ENCODE measurements around the gene REP15. TPM values are rescaled to one million over a fixed set of nuclear protein-coding genes. Genes with fewer than 3 reads are reported as not detected.

REP15 gene
- total and polyA plus RNA-seq, 2 of the 8 experiments (the other 6 are each of a cell fraction or from before 2014, with no cell fraction given), result 0.06 to 0.73 TPM

DNA sequence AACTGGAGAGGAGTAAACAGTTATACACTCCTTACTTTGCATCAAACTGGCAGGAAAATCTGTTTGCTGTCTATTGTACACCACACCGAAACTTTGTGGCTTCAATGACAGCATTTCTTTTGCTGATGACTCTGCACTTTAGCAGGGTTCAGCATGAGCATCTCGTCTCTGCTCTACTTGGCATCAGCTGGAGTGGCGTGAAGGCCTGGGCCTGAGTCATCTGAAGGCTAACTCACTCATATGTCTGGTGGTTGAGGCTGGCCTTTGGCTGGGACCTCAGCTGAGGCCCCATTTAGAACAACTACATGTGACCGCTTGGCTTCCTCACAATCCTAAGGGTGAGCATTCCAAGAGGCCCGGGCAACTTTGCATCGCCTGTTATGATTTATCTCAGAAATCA, 28.7 kb upstream of the REP15 start:
- H3K56ac ChIP-seq (replicated peaks; ENCODE audit: insufficient read length, low read depth, low read length), result no peak overlapping the region
- no peak overlapping the region for H2BK12ac ChIP-seq (ENCODE audit: low read depth, low read length)
- H3K36me3 ChIP-seq (ENCODE audit: control insufficient read depth in 2 of 4, insufficient read depth in 4 of 4, low read length in 3 of 4), result peaks cover 0 to 6% (median 1%) of the 10 kb centered on the region in 4 experiments; a peak in 1 of 8 replicates
- no peak overlapping the region for H4K5ac ChIP-seq (ENCODE audit: insufficient read length, low read depth, low read length)
- H2AK5ac ChIP-seq (ENCODE audit: low read depth, low read length), result no peak overlapping the region
- H2BK20ac ChIP-seq (ENCODE audit: low read length), result no peak overlapping the region
- H3K14ac ChIP-seq (ENCODE audit: insufficient read length), result no peak overlapping the region
- no peaks in the 10 kb centered on the region for H3K9me3 ChIP-seq (ENCODE audit: insufficient read depth in 2 of 2, low read depth in 1 of 2, low read length in 1 of 2)
- no peak overlapping the region for H3K4me3 ChIP-seq (ENCODE audit: extremely low read depth in 1 of 4, insufficient read depth in 2 of 4, low read depth in 3 of 4, low read length in 4 of 4)
- ChIA-PET CTCF (ENCODE audit: partially characterized antibody) (no interaction called here), POLR2A (ENCODE audit: partially characterized antibody) (no interaction called here)
- no peak overlapping the region for H3K9ac ChIP-seq (replicated peaks in 1 of 4; ENCODE audit: extremely low read depth in 1 of 4, low read depth in 3 of 4, low read length in 3 of 4)
- no peak overlapping the region for H3K4me2 ChIP-seq (ENCODE audit: insufficient read depth in 1 of 2, low read depth in 2 of 2, low read length in 2 of 2)
- DNase-seq (ENCODE audit: low read depth in 1 of 2, low spot score in 2 of 2) (no peak), FAIRE-seq (no peak)
- H4K91ac ChIP-seq (replicated peaks; ENCODE audit: insufficient read length, low read length), result no peak overlapping the region
- H3K23me2 ChIP-seq (ENCODE audit: low read depth, low read length), result no peaks in the 10 kb centered on the region; the same call in 1 of the 2 replicates
- 91% methylated on average over 6 of the region's 6 CpGs; no CpG with 5 or more reads in 1 of the 2 experiments for WGBS, 2 experiments (ENCODE audit: extremely low coverage in 1 of 2, insufficient coverage in 1 of 2, insufficient read length in 1 of 2, insufficient replicate concordance in 2 of 2, low coverage in 1 of 2, low lambda C conversion rate in 2 of 2, missing lambda C conversion rate in 1 of 2)
- H2AFZ ChIP-seq (ENCODE audit: low read length), result no peak overlapping the region
- no peaks in the 10 kb centered on the region for H4K20me1 ChIP-seq (replicated peaks in 1 of 2; ENCODE audit: control insufficient read depth in 1 of 2, insufficient read depth in 2 of 2, low read length in 2 of 2)
- no peak overlapping the region for H4K8ac ChIP-seq (ENCODE audit: extremely low read depth, insufficient read depth, low read length)
- TF ChIP-seq KDM5A (IDR thresholded peaks at IDR 0.05; ENCODE audit: low read length) (no peak), TAF1 (IDR thresholded peaks at IDR 0.05; ENCODE audit: low read depth, low read length) (no peak), SP2 (IDR thresholded peaks at IDR 0.05; ENCODE audit: low read length) (no peak), RBBP5 (IDR thresholded peaks at IDR 0.05; ENCODE audit: borderline replicate concordance, low read depth, low read length) (no peak), NRF1 (IDR thresholded peaks at IDR 0.05; ENCODE audit: low read depth, low read length) (no peak), ASH2L (IDR thresholded peaks at IDR 0.05; ENCODE audit: low read length) (no peak), MAFK (IDR thresholded peaks at IDR 0.05; ENCODE audit: low read depth, low read length) (no peak)
- TF ChIP-seq, protein P1, sequence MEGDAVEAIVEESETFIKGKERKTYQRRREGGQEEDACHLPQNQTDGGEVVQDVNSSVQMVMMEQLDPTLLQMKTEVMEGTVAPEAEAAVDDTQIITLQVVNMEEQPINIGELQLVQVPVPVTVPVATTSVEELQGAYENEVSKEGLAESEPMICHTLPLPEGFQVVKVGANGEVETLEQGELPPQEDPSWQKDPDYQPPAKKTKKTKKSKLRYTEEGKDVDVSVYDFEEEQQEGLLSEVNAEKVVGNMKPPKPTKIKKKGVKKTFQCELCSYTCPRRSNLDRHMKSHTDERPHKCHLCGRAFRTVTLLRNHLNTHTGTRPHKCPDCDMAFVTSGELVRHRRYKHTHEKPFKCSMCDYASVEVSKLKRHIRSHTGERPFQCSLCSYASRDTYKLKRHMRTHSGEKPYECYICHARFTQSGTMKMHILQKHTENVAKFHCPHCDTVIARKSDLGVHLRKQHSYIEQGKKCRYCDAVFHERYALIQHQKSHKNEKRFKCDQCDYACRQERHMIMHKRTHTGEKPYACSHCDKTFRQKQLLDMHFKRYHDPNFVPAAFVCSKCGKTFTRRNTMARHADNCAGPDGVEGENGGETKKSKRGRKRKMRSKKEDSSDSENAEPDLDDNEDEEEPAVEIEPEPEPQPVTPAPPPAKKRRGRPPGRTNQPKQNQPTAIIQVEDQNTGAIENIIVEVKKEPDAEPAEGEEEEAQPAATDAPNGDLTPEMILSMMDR (IDR thresholded peaks at IDR 0.05; ENCODE audit: control extremely low read depth in 1 of 3, insufficient read depth in 1 of 3, low read depth in 1 of 3, low read length in 3 of 3), result no peak
- no peak overlapping the region for H2BK120ac ChIP-seq (replicated peaks; ENCODE audit: low read depth, low read length)
- no peak overlapping the region for H2BK5ac ChIP-seq (ENCODE audit: low read depth, low read length)
- no peaks in the 10 kb centered on the region for H3K79me2 ChIP-seq (ENCODE audit: control insufficient read depth in 1 of 2, insufficient read depth in 2 of 2, low read length in 2 of 2)
- H3K27me3 ChIP-seq (replicated peaks in 1 of 4; ENCODE audit: control insufficient read depth in 3 of 4, extremely low read depth in 1 of 4, insufficient read depth in 3 of 4, low read length in 3 of 4), result no peaks in the 10 kb centered on the region
- H3K18ac ChIP-seq (ENCODE audit: extremely low read depth, low read length), result no peak overlapping the region
- H2BK15ac ChIP-seq (ENCODE audit: low read length), result no peak overlapping the region
- no peaks in the 10 kb centered on the region for H3K79me1 ChIP-seq (ENCODE audit: low read depth, low read length)
- no peak overlapping the region for H3K23ac ChIP-seq (ENCODE audit: insufficient read length)
- no peak overlapping the region for H3K27ac ChIP-seq (ENCODE audit: low read depth, low read length)
- no peak overlapping the region for H3K4ac ChIP-seq (replicated peaks; ENCODE audit: insufficient read length, low read depth, low read length)
- H3K4me1 ChIP-seq (replicated peaks in 1 of 4; ENCODE audit: control insufficient read depth in 3 of 4, insufficient read depth in 4 of 4, low read length in 3 of 4), result no peaks in the 10 kb centered on the region
